A549 (cell line): ENCODE measurements around the gene NR1H4. TPM values are rescaled to one million over a fixed set of nuclear protein-coding genes. Genes with fewer than 3 reads are reported as not detected.

Experiments used
- ATAC-seq, 2 experiments: fragments of 200-7000 bp in 1 of 2; fragments of >200 bp in 1 of 2; cut with Nextera tagmentation in 1 of 2; cut with Tn5 transposase in 1 of 2; 3 replicates each; pipeline versions ENCODE4 v1.8.0 to v1.9.1; 2018 to 2020; ENCODE audit warnings: mild to moderate bottlenecking in 1 of 2, moderate library complexity in 1 of 2
- CTCF ChIA-PET: fragments of 300-600 bp; sonication (Branson Sonifier 250); formaldehyde crosslinking; extraction: SDS; loops from one replicate; lab custom pipeline; 2021; ENCODE audit warnings: antibody characterized with exemption, inconsistent platforms; lab: Yijun Ruan, JAX
- POLR2A ChIA-PET: fragments of 350-600 bp; formaldehyde crosslinking; extraction: SDS; loops from one replicate; lab custom pipeline; 2021; ENCODE audit warnings: antibody characterized with exemption, inconsistent platforms; lab: Yijun Ruan, JAX
- DNase-seq, 2 experiments: peaks; one replicate each; pipeline versions ENCODE4 v3.0.0 to v3.0.0-alpha.2; 2011 to 2016; ENCODE audit warnings: low read depth in 1 of 2, low spot score in 1 of 2
- FAIRE-seq: peaks from 2 replicates; lab custom pipeline; 2011; peaks lifted over from hg19 to GRCh38; lab: Jason Lieb, UNC
- H3K27ac ChIP-seq, 2 experiments: fragments of >200 bp; sonication (Bioruptor Twin); formaldehyde crosslinking; 3 replicates each; pipeline ENCODE4 v1.5.1; 2016 to 2017
- H3K4me1 ChIP-seq: fragments of >200 bp; sonication (Bioruptor Twin); formaldehyde crosslinking; 3 replicates; pipeline ENCODE4 v1.6.1; 2016
- H3K4me2 ChIP-seq: fragments of >200 bp; sonication (Bioruptor Twin); formaldehyde crosslinking; 3 replicates; pipeline ENCODE4 v1.6.1; 2016
- H3K4me3 ChIP-seq: fragments of >200 bp; sonication (Bioruptor Twin); formaldehyde crosslinking; 3 replicates; pipeline ENCODE4 v1.5.1; 2016
- H3K9me3 ChIP-seq: fragments of >200 bp; sonication (Bioruptor Twin); formaldehyde crosslinking; 3 replicates; pipeline ENCODE4 v1.6.1; 2016
- CBX2 ChIP-seq: fragments of 200-600 bp; sonication (generic); IDR thresholded peaks from 2 replicates; pipeline ENCODE4 v1.6.1; 2016; ENCODE audit warnings: low read depth, mild to moderate bottlenecking, borderline replicate concordance
- CEBPB ChIP-seq, 2 experiments: fragments of >200 bp in 1 of 2; sonication (Bioruptor Twin) in 1 of 2; formaldehyde crosslinking in 1 of 2; IDR thresholded peaks; 2 replicates each; pipeline ENCODE4 v1.6.1; 2012 to 2016
- CHD2 ChIP-seq: fragments of 150-350 bp; IDR thresholded peaks from 2 replicates; pipeline ENCODE4 v1.6.1; 2014; ENCODE audit warnings: low read length; ENCODE audit not compliant: partially characterized antibody
- EHF ChIP-seq: fragments of 250-450 bp; sonication (Bioruptor Pico); IDR thresholded peaks from 2 replicates; pipeline ENCODE4 v1.5.0; 2020; ENCODE audit warnings: mild to moderate bottlenecking
- EP300 ChIP-seq, 2 experiments: fragments of >200 bp; sonication (Bioruptor Twin); formaldehyde crosslinking; IDR thresholded peaks; 2 replicates in 1 of 2; 3 replicates in 1 of 2; pipeline ENCODE4 v1.6.1; 2016 to 2017
- FOXS1 ChIP-seq: fragments of 250-450 bp; sonication (Bioruptor Pico); IDR thresholded peaks from 2 replicates; pipeline ENCODE4 v1.5.0; 2020; ENCODE audit warnings: mild to moderate bottlenecking, moderate library complexity
- GATA3 ChIP-seq: IDR thresholded peaks from 2 replicates; pipeline ENCODE4 v1.6.1; 2012; ENCODE audit warnings: borderline replicate concordance
- HOXA7 ChIP-seq: fragments of 250-450 bp; sonication (Bioruptor Pico); IDR thresholded peaks from 2 replicates; pipeline ENCODE4 v1.5.0; 2020; ENCODE audit warnings: mild to moderate bottlenecking, moderate library complexity
- JUNB ChIP-seq: fragments of >200 bp; sonication (Bioruptor Twin); formaldehyde crosslinking; IDR thresholded peaks from 2 replicates; pipeline ENCODE4 v1.6.1; 2016
- KDM1A ChIP-seq: fragments of 200-600 bp; sonication (generic); IDR thresholded peaks from 2 replicates; pipeline ENCODE4 v1.6.1; 2016; ENCODE audit warnings: low read depth, mild to moderate bottlenecking
- KDM5A ChIP-seq: fragments of 200-600 bp; sonication (generic); IDR thresholded peaks from 2 replicates; pipeline ENCODE4 v1.6.1; 2016; ENCODE audit warnings: antibody characterized with exemption, mild to moderate bottlenecking
- MAFK ChIP-seq: fragments of 450-650 bp; IDR thresholded peaks from 2 replicates; pipeline ENCODE4 v1.6.1; 2014; ENCODE audit not compliant: partially characterized antibody
- MAZ ChIP-seq: fragments of 150-350 bp; IDR thresholded peaks from 2 replicates; pipeline ENCODE4 v1.6.1; 2014; ENCODE audit warnings: antibody characterized with exemption, low read depth, low read length, borderline replicate concordance
- PHF8 ChIP-seq: fragments of 200-600 bp; sonication (generic); IDR thresholded peaks from 2 replicates; pipeline ENCODE4 v1.6.1; 2016; ENCODE audit warnings: low read depth, mild to moderate bottlenecking, antibody characterized with exemption, moderate library complexity, borderline replicate concordance
- POLR2A ChIP-seq: IDR thresholded peaks from 2 replicates; pipeline ENCODE4 v1.6.1; 2012; ENCODE audit warnings: mild to moderate bottlenecking, low read length
- RARB ChIP-seq: fragments of 250-450 bp; sonication (Bioruptor Pico); IDR thresholded peaks from 2 replicates; pipeline ENCODE4 v1.8.0; 2021; ENCODE audit warnings: mild to moderate bottlenecking, moderate library complexity
- RFX5 ChIP-seq: fragments of 450-650 bp; IDR thresholded peaks from 2 replicates; pipeline ENCODE4 v1.7.1; 2014; ENCODE audit warnings: antibody characterized with exemption, mild to moderate bottlenecking, moderate library complexity
- TP53 ChIP-seq: fragments of 250-450 bp; sonication (Bioruptor Pico); IDR thresholded peaks from 2 replicates; pipeline ENCODE4 v1.5.0; 2021; ENCODE audit warnings: mild to moderate bottlenecking, moderate library complexity
- ZNF302 ChIP-seq: fragments of 250-450 bp; sonication (Bioruptor Pico); IDR thresholded peaks from 2 replicates; pipeline ENCODE4 v1.9.0; 2021; ENCODE audit warnings: inconsistent platforms, mild to moderate bottlenecking, moderate library complexity
- ZSCAN20 ChIP-seq: fragments of 250-450 bp; sonication (Bioruptor Pico); IDR thresholded peaks from 2 replicates; pipeline ENCODE4 v1.8.0; 2022; ENCODE audit warnings: mild to moderate bottlenecking, moderate library complexity
- WGBS: methylation state at CpG from one replicate; pipeline ENCODE4 v1.1.6; 2017; ENCODE audit errors: missing lambda C conversion rate; 5-methylcytosine and 5-hydroxymethylcytosine counted together
- polyA plus RNA-seq, 4 experiments: library from polyadenylated mRNA; depleted of rRNA in 3 of 4; stranded (reverse); fragments of >200 nt; fragmentation: RNase III in 1 of 4; extraction: RNeasy Plus Mini Kit Qiagen cat#74134 plus additional on column Dnase treatment in 1 of 4; gene quantifications; 2 replicates in 3 of 4; 3 replicates in 1 of 4; pipeline ENCODE4 v1.2.3, GENCODE V29; 2011 to 2017
- TF ChIP-seq, protein P1 (sequence below): IDR thresholded peaks from 2 replicates; pipeline ENCODE4 v1.6.1; 2012; ENCODE audit warnings: low read depth, borderline replicate concordance
- TF ChIP-seq, protein P2 (sequence below): IDR thresholded peaks from 2 replicates; pipeline ENCODE4 v1.6.1; 2012
- TF ChIP-seq, protein P3 (sequence below): fragments of >200 bp; sonication (Bioruptor Twin); formaldehyde crosslinking; IDR thresholded peaks from 2 replicates; pipeline ENCODE4 v1.6.1; 2016
- TF ChIP-seq, protein P4 (sequence below): IDR thresholded peaks from 2 replicates; pipeline ENCODE4 v1.6.1; 2012
- TF ChIP-seq, protein P5 (sequence below): fragments of 250-450 bp; sonication (Bioruptor Pico); IDR thresholded peaks from 2 replicates; pipeline ENCODE4 v1.5.0; 2021; ENCODE audit warnings: mild to moderate bottlenecking, moderate library complexity, borderline replicate concordance
- TF ChIP-seq, protein P6 (sequence below): fragments of >200 bp; sonication (Bioruptor Twin); formaldehyde crosslinking; IDR thresholded peaks from 3 replicates; pipeline ENCODE4 v1.5.1; 2016
- TF ChIP-seq, protein P7 (sequence below): fragments of 200-600 bp; sonication (generic); IDR thresholded peaks from 2 replicates; pipeline ENCODE4 v1.6.1; 2016; ENCODE audit warnings: antibody characterized with exemption, mild to moderate bottlenecking, moderate library complexity
- TF ChIP-seq, protein P8 (sequence below): fragments of >200 bp; sonication (Bioruptor Twin); formaldehyde crosslinking; IDR thresholded peaks from 3 replicates; pipeline ENCODE4 v1.6.1; 2016

Gene NR1H4
- polyA plus RNA-seq, 2 of the 4 experiments (the other 2 are of a cell fraction): 0.40 to 1.4 TPM

DNA sequence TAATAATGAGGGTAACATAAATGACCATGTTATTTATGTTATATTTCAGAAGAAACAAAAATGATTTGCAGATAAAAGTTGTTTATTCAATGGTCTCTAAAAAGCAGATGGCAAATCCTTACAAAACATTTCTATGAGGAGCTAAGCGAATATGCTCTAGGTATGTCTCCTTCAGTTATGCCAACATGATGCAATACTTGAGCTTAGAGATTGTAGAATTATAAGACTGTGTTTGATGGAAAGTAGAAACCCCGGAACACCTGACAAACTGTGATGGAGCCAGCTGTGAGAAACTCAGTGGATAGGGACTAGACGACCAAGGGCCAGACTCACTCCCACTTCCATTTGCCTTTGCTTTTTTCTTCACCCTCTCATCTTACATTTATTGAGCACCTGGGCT lies 17.8 kb upstream of the NR1H4 start:
- H3K9me3 ChIP-seq: no peaks in the 10 kb centered on the region
- FAIRE-seq (no peak), ATAC-seq (no peak), DNase-seq (no peak)
- TF ChIP-seq CBX2 (no peak), HOXA7 (CRISPR knock-in tag) (no peak), CEBPB (IDR thresholded peaks at IDR 0.05) (no peak), RFX5 (no peak), KDM1A (no peak), MAFK (no peak), ZSCAN20 (CRISPR knock-in tag) (no peak), KDM5A (no peak), MAZ (no peak), FOXS1 (CRISPR knock-in tag) (no peak), PHF8 (no peak), POLR2A (no peak)
- TF ChIP-seq, protein P1, sequence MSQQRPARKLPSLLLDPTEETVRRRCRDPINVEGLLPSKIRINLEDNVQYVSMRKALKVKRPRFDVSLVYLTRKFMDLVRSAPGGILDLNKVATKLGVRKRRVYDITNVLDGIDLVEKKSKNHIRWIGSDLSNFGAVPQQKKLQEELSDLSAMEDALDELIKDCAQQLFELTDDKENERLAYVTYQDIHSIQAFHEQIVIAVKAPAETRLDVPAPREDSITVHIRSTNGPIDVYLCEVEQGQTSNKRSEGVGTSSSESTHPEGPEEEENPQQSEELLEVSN: no peak
- TF ChIP-seq, protein P2, sequence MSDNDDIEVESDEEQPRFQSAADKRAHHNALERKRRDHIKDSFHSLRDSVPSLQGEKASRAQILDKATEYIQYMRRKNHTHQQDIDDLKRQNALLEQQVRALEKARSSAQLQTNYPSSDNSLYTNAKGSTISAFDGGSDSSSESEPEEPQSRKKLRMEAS: no peak
- TF ChIP-seq, protein P3, sequence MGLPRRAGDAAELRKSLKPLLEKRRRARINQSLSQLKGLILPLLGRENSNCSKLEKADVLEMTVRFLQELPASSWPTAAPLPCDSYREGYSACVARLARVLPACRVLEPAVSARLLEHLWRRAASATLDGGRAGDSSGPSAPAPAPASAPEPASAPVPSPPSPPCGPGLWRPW: no peak
- POLR2A ChIA-PET: no interaction called here
- no peak overlapping the region for H3K27ac ChIP-seq
- WGBS: 58% methylated on average over 3 of the region's 3 CpGs
- CTCF ChIA-PET: no interaction called here
- no peaks in the 10 kb centered on the region for H3K4me1 ChIP-seq
- no peak overlapping the region for H3K4me2 ChIP-seq
- no peak overlapping the region for H3K4me3 ChIP-seq

DNA sequence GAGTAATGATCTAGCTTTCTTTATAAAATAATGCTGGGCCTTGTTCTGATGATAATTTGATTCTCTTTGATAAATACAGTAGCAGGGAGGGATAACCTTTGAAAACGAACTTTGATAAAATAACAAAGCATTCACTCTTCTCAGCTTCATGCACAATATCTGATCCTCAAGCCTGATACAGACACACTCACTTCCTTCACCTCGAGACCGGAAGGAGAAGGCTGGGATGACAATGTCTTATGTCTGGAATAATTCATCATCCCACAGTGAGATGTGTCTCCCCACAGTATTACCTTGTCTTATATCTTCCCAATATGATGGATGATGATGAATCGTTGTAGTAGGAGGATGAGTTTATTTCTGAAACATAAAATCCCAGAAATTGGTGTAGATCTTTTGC lies 15.5 kb upstream of the NR1H4 start:
- Histone ChIP-seq H3K4me2 (no peak overlapping the region), H3K4me3 (no peak overlapping the region), H3K4me1 (no peaks in the 10 kb centered on the region), H3K27ac (no peak overlapping the region), H3K9me3 (no peaks in the 10 kb centered on the region)
- POLR2A ChIA-PET: no interaction called here
- whole genome bisulfite sequencing: 33% methylated on average over 4 of the region's 4 CpGs
- CTCF ChIA-PET: no interaction called here
- no peak for FAIRE-seq
- no peak for DNase-seq
- no peak for ATAC-seq
- TF ChIP-seq, protein P4, sequence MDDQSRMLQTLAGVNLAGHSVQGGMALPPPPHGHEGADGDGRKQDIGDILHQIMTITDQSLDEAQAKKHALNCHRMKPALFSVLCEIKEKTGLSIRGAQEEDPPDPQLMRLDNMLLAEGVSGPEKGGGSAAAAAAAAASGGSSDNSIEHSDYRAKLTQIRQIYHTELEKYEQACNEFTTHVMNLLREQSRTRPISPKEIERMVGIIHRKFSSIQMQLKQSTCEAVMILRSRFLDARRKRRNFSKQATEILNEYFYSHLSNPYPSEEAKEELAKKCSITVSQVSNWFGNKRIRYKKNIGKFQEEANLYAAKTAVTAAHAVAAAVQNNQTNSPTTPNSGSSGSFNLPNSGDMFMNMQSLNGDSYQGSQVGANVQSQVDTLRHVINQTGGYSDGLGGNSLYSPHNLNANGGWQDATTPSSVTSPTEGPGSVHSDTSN: no peak
- TF ChIP-seq CHD2 (no peak), KDM1A (no peak), MAZ (no peak), RARB (CRISPR knock-in tag) (no peak), ZNF302 (CRISPR knock-in tag) (no peak), JUNB (no peak), TP53 (CRISPR knock-in tag) (no peak), HOXA7 (CRISPR knock-in tag) (no peak), GATA3 (no peak), EP300 (IDR thresholded peaks at IDR 0.05) (no peak), RFX5 (no peak), EHF (CRISPR knock-in tag) (no peak)
- TF ChIP-seq, protein P5, sequence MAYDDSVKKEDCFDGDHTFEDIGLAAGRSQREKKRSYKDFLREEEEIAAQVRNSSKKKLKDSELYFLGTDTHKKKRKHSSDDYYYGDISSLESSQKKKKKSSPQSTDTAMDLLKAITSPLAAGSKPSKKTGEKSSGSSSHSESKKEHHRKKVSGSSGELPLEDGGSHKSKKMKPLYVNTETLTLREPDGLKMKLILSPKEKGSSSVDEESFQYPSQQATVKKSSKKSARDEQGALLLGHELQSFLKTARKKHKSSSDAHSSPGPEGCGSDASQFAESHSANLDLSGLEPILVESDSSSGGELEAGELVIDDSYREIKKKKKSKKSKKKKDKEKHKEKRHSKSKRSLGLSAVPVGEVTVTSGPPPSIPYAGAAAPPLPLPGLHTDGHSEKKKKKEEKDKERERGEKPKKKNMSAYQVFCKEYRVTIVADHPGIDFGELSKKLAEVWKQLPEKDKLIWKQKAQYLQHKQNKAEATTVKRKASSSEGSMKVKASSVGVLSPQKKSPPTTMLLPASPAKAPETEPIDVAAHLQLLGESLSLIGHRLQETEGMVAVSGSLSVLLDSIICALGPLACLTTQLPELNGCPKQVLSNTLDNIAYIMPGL: no peak
- TF ChIP-seq, protein P6, sequence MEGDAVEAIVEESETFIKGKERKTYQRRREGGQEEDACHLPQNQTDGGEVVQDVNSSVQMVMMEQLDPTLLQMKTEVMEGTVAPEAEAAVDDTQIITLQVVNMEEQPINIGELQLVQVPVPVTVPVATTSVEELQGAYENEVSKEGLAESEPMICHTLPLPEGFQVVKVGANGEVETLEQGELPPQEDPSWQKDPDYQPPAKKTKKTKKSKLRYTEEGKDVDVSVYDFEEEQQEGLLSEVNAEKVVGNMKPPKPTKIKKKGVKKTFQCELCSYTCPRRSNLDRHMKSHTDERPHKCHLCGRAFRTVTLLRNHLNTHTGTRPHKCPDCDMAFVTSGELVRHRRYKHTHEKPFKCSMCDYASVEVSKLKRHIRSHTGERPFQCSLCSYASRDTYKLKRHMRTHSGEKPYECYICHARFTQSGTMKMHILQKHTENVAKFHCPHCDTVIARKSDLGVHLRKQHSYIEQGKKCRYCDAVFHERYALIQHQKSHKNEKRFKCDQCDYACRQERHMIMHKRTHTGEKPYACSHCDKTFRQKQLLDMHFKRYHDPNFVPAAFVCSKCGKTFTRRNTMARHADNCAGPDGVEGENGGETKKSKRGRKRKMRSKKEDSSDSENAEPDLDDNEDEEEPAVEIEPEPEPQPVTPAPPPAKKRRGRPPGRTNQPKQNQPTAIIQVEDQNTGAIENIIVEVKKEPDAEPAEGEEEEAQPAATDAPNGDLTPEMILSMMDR: no peak
- TF ChIP-seq, protein P7, sequence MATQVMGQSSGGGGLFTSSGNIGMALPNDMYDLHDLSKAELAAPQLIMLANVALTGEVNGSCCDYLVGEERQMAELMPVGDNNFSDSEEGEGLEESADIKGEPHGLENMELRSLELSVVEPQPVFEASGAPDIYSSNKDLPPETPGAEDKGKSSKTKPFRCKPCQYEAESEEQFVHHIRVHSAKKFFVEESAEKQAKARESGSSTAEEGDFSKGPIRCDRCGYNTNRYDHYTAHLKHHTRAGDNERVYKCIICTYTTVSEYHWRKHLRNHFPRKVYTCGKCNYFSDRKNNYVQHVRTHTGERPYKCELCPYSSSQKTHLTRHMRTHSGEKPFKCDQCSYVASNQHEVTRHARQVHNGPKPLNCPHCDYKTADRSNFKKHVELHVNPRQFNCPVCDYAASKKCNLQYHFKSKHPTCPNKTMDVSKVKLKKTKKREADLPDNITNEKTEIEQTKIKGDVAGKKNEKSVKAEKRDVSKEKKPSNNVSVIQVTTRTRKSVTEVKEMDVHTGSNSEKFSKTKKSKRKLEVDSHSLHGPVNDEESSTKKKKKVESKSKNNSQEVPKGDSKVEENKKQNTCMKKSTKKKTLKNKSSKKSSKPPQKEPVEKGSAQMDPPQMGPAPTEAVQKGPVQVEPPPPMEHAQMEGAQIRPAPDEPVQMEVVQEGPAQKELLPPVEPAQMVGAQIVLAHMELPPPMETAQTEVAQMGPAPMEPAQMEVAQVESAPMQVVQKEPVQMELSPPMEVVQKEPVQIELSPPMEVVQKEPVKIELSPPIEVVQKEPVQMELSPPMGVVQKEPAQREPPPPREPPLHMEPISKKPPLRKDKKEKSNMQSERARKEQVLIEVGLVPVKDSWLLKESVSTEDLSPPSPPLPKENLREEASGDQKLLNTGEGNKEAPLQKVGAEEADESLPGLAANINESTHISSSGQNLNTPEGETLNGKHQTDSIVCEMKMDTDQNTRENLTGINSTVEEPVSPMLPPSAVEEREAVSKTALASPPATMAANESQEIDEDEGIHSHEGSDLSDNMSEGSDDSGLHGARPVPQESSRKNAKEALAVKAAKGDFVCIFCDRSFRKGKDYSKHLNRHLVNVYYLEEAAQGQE: no peak
- TF ChIP-seq, protein P8, sequence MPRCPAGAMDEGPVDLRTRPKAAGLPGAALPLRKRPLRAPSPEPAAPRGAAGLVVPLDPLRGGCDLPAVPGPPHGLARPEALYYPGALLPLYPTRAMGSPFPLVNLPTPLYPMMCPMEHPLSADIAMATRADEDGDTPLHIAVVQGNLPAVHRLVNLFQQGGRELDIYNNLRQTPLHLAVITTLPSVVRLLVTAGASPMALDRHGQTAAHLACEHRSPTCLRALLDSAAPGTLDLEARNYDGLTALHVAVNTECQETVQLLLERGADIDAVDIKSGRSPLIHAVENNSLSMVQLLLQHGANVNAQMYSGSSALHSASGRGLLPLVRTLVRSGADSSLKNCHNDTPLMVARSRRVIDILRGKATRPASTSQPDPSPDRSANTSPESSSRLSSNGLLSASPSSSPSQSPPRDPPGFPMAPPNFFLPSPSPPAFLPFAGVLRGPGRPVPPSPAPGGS: no peak
- TF ChIP-seq, protein P3: no peak
